GM18870 (cell line): ENCODE data around the gene PFN1.

Source experiments
- ATAC-seq: cut with Tn5 transposase; IDR thresholded peaks from one replicate; pipeline ENCODE4 v1.9.1; 2021; ENCODE audit warnings: moderate library complexity; ENCODE audit not compliant: unreplicated experiment

Gene PFN1

DNA sequence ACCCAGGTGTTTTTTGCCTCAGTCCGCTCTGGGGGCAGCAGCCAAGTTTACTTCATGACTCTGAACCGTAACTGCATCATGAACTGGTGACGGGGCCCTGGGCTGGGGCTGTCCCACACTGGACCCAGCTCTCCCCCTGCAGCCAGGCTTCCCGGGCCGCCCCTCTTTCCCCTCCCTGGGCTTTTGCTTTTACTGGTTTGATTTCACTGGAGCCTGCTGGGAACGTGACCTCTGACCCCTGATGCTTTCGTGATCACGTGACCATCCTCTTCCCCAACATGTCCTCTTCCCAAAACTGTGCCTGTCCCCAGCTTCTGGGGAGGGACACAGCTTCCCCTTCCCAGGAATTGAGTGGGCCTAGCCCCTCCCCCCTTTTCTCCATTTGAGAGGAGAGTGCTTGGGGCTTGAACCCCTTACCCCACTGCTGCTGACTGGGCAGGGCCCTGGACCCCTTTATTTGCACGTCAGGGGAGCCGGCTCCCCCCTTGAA, 51.1 kb downstream of the PFN1 start:
- no peak for ATAC-seq

DNA sequence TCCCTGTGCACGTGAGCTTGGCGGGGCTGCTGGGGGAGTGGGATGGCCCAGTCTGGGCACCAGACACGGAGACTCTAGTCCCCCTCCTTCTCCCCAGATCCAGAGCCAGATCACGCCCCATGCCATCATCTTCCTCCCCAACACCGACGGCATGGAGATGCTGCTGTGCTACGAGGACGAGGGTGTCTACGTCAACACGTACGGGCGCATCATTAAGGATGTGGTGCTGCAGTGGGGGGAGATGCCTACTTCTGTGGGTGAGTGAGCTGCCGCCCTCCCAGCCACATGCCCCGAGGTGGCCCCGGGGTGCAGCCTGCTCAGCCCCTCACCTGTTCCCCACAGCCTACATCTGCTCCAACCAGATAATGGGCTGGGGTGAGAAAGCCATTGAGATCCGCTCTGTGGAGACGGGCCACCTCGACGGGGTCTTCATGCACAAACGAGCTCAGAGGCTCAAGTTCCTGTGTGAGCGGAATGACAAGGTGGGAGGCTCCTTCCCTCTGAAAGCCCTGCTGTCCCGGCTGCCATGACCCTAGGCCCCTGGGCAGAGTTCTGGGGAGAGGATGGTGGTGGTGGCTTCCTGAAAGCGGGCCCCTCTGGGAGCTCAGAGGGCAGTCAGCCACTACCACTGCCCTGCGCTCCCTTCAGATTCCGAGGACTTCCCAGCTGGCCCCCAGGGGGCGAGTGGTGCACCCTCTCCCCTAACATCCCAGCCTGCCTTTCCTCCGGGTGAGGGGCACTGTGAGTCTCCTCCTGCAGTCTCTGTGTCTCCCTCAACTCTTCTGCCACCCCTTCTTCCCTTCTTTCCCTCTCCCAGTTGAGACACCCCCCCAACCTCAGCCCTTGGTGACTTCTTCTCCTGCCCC, 51.8 kb downstream of the PFN1 start:
- no peak for ATAC-seq

DNA sequence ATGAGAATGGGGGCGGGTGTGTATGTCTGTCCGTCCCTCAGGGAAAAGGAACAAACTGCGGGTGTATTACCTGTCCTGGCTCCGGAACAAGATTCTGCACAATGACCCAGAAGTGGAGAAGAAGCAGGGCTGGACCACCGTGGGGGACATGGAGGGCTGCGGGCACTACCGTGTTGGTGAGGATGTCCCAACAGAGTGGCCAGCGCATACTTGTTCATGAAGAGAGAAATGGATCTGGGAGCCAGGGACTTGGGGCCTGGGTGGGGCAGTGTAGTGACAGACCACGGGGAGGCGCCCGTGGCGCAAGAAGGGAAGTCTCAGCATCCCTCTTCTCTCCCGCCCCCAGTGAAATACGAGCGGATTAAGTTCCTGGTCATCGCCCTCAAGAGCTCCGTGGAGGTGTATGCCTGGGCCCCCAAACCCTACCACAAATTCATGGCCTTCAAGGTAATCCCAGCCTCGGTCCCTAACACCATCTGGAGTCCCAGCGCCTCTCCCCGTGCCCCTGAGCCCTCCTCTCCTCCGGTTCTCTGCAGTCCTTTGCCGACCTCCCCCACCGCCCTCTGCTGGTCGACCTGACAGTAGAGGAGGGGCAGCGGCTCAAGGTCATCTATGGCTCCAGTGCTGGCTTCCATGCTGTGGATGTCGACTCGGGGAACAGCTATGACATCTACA, 52.5 kb downstream of the PFN1 start:
- ATAC-seq: no peak
